ENCODE results near the gene ZNF521.
"Not testable (repeated sequence)": the region's sequence is repeated elsewhere in the genome, so short reads cannot be mapped to it uniquely, and the experiment has no call there.

The ZNF521 gene

GRCh38 chr18:25061395-25061794 is 290.6 kb downstream of the ZNF521 start:
- no peak for DNase-seq

- no peak for DNase-seq
These were observed 293.4 kb downstream of the ZNF521 start for GRCh38 chr18:25058521-25058920.

GRCh38 chr18:25057491-25058050 is 294.4 kb downstream of the ZNF521 start:
- no peak for DNase-seq

- no peak for DNase-seq
These were observed 295.5 kb downstream of the ZNF521 start for GRCh38 chr18:25056429-25056828.

GRCh38 chr18:25055076-25055475 is 296.9 kb downstream of the ZNF521 start:
- no peak for DNase-seq

GRCh38 chr18:25053466-25053865 is 298.5 kb downstream of the ZNF521 start:
- no peak for DNase-seq

- DNase-seq: no peak
These were observed 299.4 kb downstream of the ZNF521 start for GRCh38 chr18:25052511-25052921.

GRCh38 chr18:25050605-25051004 is 301.4 kb downstream of the ZNF521 start:
- DNase-seq: no peak

- no peak for DNase-seq
These were observed 304.0 kb downstream of the ZNF521 start for GRCh38 chr18:25047983-25048382.

- DNase-seq: no peak
These were observed 304.5 kb downstream of the ZNF521 start for GRCh38 chr18:25047421-25047820.

- no peak for DNase-seq
These were observed 307.3 kb downstream of the ZNF521 start for GRCh38 chr18:25044694-25045093.

- DNase-seq: no peak
These were observed 308.9 kb downstream of the ZNF521 start for GRCh38 chr18:25043104-25043503.

- no peak for DNase-seq
These were observed 309.3 kb downstream of the ZNF521 start for GRCh38 chr18:25042641-25043051.

GRCh38 chr18:25039781-25040180 is 312.2 kb downstream of the ZNF521 start:
- DNase-seq: no peak

- DNase-seq: no peak
These were observed 313.7 kb downstream of the ZNF521 start for GRCh38 chr18:25038261-25038660.

GRCh38 chr18:25033747-25034471 is 318.1 kb downstream of the ZNF521 start:
- no peak for DNase-seq

GRCh38 chr18:25033175-25033574 is 318.8 kb downstream of the ZNF521 start:
- DNase-seq: not testable (repeated sequence)

- no peak for DNase-seq
These were observed 322.2 kb downstream of the ZNF521 start for GRCh38 chr18:25029802-25030201.

- no peak for DNase-seq
These were observed 332.0 kb downstream of the ZNF521 start for GRCh38 chr18:25019931-25020330.

GRCh38 chr18:25019086-25019860 is 332.7 kb downstream of the ZNF521 start:
- DNase-seq: no peak

- no peak for DNase-seq
These were observed 335.3 kb downstream of the ZNF521 start for GRCh38 chr18:25016666-25017065.

- DNase-seq: no peak
These were observed 335.8 kb downstream of the ZNF521 start for GRCh38 chr18:25016181-25016580.

Measured in NCI-H2029 (cell line).